ENCODE results near the gene SEMA5A.

Gene SEMA5A

GRCh38 chr5:9386945-9387344 lies 158.9 kb downstream of the SEMA5A start:
- Histone ChIP-seq H3K4me3 (replicated peaks; ENCODE audit: insufficient read depth, low read length) (no peak overlapping the region), H3K27me3 (ENCODE audit: insufficient read depth, poor library complexity, severe bottlenecking) (no peaks in the 10 kb centered on the region), H3K27ac (replicated peaks) (no peak overlapping the region)
- TF ChIP-seq POLR2AphosphoS5 (IDR thresholded peaks at IDR 0.05; ENCODE audit: low read depth) (no peak), REST (IDR thresholded peaks at IDR 0.05; ENCODE audit: insufficient replicate concordance, low read depth) (no peak)
- no peak for DNase-seq (ENCODE audit: low read depth in 1 of 2, low spot score in 1 of 2)

- Histone ChIP-seq H3K4me3 (replicated peaks; ENCODE audit: insufficient read depth, low read length) (no peak overlapping the region), H3K27ac (replicated peaks) (no peak overlapping the region), H3K27me3 (ENCODE audit: insufficient read depth, poor library complexity, severe bottlenecking) (no peaks in the 10 kb centered on the region)
- DNase-seq (ENCODE audit: low read depth in 1 of 2, low spot score in 1 of 2): no peak
- TF ChIP-seq SPI1 (IDR thresholded peaks at IDR 0.05; ENCODE audit: borderline replicate concordance, low read depth): no peak
- no peak for TF ChIP-seq POLR2AphosphoS5 (IDR thresholded peaks at IDR 0.05; ENCODE audit: low read depth)
- no peak for TF ChIP-seq GABPA (IDR thresholded peaks at IDR 0.05; ENCODE audit: low read depth)
- no peak for TF ChIP-seq REST (IDR thresholded peaks at IDR 0.05; ENCODE audit: insufficient replicate concordance, low read depth)
- no peak for TF ChIP-seq CTCF (IDR thresholded peaks at IDR 0.05; ENCODE audit: insufficient read depth, low read length)
Measured at GRCh38 chr5:9382522-9382921, 163.4 kb downstream of the SEMA5A start.

GRCh38 chr5:9381464-9381863 lies 164.4 kb downstream of the SEMA5A start:
- TF ChIP-seq POLR2AphosphoS5 (IDR thresholded peaks at IDR 0.05; ENCODE audit: low read depth) (no peak), SPI1 (IDR thresholded peaks at IDR 0.05; ENCODE audit: borderline replicate concordance, low read depth) (no peak), CTCF (IDR thresholded peaks at IDR 0.05; ENCODE audit: insufficient read depth, low read length) (no peak), REST (IDR thresholded peaks at IDR 0.05; ENCODE audit: insufficient replicate concordance, low read depth) (no peak), GABPA (IDR thresholded peaks at IDR 0.05; ENCODE audit: low read depth) (no peak)
- DNase-seq (ENCODE audit: low read depth in 1 of 2, low spot score in 1 of 2): no peak
- no peak overlapping the region for H3K27ac ChIP-seq (replicated peaks)
- no peaks in the 10 kb centered on the region for H3K27me3 ChIP-seq (ENCODE audit: insufficient read depth, poor library complexity, severe bottlenecking)
- no peak overlapping the region for H3K4me3 ChIP-seq (replicated peaks; ENCODE audit: insufficient read depth, low read length)

GRCh38 chr5:9380109-9380508 lies 165.8 kb downstream of the SEMA5A start:
- H3K4me3 ChIP-seq (replicated peaks; ENCODE audit: insufficient read depth, low read length): no peak overlapping the region
- TF ChIP-seq GABPA (IDR thresholded peaks at IDR 0.05; ENCODE audit: low read depth) (no peak), CTCF (IDR thresholded peaks at IDR 0.05; ENCODE audit: insufficient read depth, low read length) (no peak), POLR2AphosphoS5 (IDR thresholded peaks at IDR 0.05; ENCODE audit: low read depth) (no peak), SPI1 (IDR thresholded peaks at IDR 0.05; ENCODE audit: borderline replicate concordance, low read depth) (no peak), REST (IDR thresholded peaks at IDR 0.05; ENCODE audit: insufficient replicate concordance, low read depth) (no peak)
- no peak for DNase-seq (ENCODE audit: low read depth in 1 of 2, low spot score in 1 of 2)
- no peak overlapping the region for H3K27ac ChIP-seq (replicated peaks)
- no peaks in the 10 kb centered on the region for H3K27me3 ChIP-seq (ENCODE audit: insufficient read depth, poor library complexity, severe bottlenecking)
